ENCODE data around the gene RFC2. TPM values are rescaled to one million over a fixed set of nuclear protein-coding genes. Genes with fewer than 3 reads are reported as not detected.

RFC2 gene
- total RNA-seq: 11.3 TPM

GRCh38 chr7:74254129-74254857 is at the start of gene RFC2:
Gene RFC2 (minus strand): TSS chr7:74254399. CDS start chr7:74254383, 16 bp downstream.
- Histone ChIP-seq H3K27me3 (ENCODE audit: insufficient read depth, low read length) (no peaks in the 10 kb centered on the region), H3K9me3 (ENCODE audit: low read depth, low read length) (no peaks in the 10 kb centered on the region), H3K4me1 (ENCODE audit: insufficient read depth, low read length) (peaks cover 34% of the 10 kb centered on the region), H3K4me3 (ENCODE audit: low read length) (peak within 1 kb of the TSS; percentile 81)

GRCh38 chr7:74302745-74303221 is 48.6 kb upstream of the RFC2 start:
- no peak overlapping the region for H3K4me3 ChIP-seq (ENCODE audit: low read length)
- peaks cover 18% of the 10 kb centered on the region for H3K4me1 ChIP-seq (ENCODE audit: insufficient read depth, low read length)
- no peaks in the 10 kb centered on the region for H3K9me3 ChIP-seq (ENCODE audit: low read depth, low read length)
- no peaks in the 10 kb centered on the region for H3K27me3 ChIP-seq (ENCODE audit: insufficient read depth, low read length)

- Histone ChIP-seq H3K4me3 (ENCODE audit: low read length) (no peak overlapping the region), H3K9me3 (ENCODE audit: low read depth, low read length) (no peaks in the 10 kb centered on the region), H3K27me3 (ENCODE audit: insufficient read depth, low read length) (no peaks in the 10 kb centered on the region), H3K4me1 (ENCODE audit: insufficient read depth, low read length) (peaks cover 5% of the 10 kb centered on the region)
Observed at GRCh38 chr7:74300926-74301325, 46.7 kb upstream of the RFC2 start.

- Histone ChIP-seq H3K4me3 (ENCODE audit: low read length) (no peak overlapping the region), H3K27me3 (ENCODE audit: insufficient read depth, low read length) (no peaks in the 10 kb centered on the region), H3K9me3 (ENCODE audit: low read depth, low read length) (no peaks in the 10 kb centered on the region), H3K4me1 (ENCODE audit: insufficient read depth, low read length) (peaks cover 4% of the 10 kb centered on the region)
Observed at GRCh38 chr7:74299401-74299800, 45.2 kb upstream of the RFC2 start.

DNA sequence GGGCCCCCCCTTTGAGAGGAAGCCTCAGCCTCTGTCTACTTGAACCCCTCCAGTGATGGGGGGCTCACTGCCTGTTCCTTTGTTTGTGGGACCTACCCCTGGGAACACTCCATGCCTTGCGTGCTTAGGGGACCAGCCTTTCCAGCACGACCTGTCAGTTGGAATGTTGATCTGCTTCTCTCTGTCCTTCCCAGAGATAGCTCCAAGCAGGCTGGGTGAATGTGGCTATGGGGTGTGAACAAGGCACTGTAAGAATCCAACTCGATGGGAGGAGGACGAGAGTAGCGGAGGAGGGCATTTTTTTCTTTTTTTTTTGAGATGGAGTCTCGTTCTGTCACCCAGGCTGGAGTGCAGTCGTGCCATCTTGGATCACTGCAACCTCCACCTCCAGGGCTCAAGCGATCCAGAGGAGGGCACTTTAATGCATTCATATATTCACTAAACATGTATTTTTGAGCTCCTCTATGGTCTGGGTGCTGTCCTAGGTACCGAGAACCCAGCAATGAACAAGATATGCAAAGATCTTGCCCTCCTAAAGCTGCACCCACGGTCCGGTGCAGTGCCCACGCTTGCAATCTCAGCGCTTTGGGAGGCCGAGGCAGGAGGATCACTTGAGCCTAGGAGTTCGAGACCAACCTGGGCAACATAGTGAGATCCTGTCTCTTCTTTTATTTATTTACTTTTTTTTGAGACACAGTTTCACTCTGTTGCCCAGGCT is 43.5 kb upstream of the RFC2 start:
- H3K9me3 ChIP-seq (ENCODE audit: low read depth, low read length): no peaks in the 10 kb centered on the region
- no peak overlapping the region for H3K4me3 ChIP-seq (ENCODE audit: low read length)
- no peaks in the 10 kb centered on the region for H3K27me3 ChIP-seq (ENCODE audit: insufficient read depth, low read length)
- H3K4me1 ChIP-seq (ENCODE audit: insufficient read depth, low read length): peaks cover 4% of the 10 kb centered on the region

DNA sequence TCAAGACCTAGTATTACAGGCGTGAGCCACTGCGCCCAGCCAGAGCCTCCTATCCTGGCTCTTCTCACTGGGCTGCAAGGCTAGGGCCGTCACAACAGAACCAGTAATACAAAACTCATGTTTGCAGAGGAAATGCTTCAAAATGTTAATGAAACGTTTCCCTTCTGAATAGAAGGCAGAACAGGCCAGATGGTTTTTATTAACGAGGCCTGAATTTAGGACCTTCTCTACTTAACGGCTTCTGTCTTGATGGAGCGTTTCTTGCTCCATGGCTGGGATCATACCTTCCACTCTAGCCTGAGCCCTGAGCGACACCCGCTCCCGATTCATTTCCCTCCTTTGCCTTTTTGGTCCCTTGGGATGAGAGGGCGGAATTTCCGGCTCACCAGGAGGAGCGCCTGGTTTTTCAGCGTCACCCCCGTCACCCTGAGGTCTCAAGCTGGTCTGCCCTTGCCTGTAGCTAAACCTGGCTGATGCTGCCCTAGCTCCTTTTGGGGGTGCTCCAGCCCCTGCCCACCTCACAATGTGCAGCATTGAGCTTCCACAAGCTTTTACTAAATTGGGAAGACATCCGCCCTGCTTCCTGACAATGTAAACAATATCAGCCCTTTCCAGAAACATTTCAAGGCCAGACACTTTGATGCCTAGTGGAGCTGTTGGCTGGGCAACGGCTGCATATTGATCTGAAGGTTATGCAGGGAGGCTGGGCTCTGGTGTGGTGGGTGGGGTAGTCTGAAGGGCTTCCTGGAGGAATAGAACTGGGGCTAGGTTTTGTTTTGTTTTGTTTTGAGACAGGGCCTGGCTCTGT is 40.2 kb upstream of the RFC2 start:
- H3K27me3 ChIP-seq (ENCODE audit: insufficient read depth, low read length): no peaks in the 10 kb centered on the region
- H3K4me3 ChIP-seq (ENCODE audit: low read length): no peak overlapping the region
- H3K4me1 ChIP-seq (ENCODE audit: insufficient read depth, low read length): peaks cover 16% of the 10 kb centered on the region
- no peaks in the 10 kb centered on the region for H3K9me3 ChIP-seq (ENCODE audit: low read depth, low read length)

- no peak overlapping the region for H3K4me3 ChIP-seq (ENCODE audit: low read length)
- H3K9me3 ChIP-seq (ENCODE audit: low read depth, low read length): no peaks in the 10 kb centered on the region
- H3K4me1 ChIP-seq (ENCODE audit: insufficient read depth, low read length): peaks cover 17% of the 10 kb centered on the region
- H3K27me3 ChIP-seq (ENCODE audit: insufficient read depth, low read length): no peaks in the 10 kb centered on the region
Observed at GRCh38 chr7:74293577-74293908, 39.3 kb upstream of the RFC2 start.

- Histone ChIP-seq H3K4me1 (ENCODE audit: insufficient read depth, low read length) (peaks cover 22% of the 10 kb centered on the region), H3K9me3 (ENCODE audit: low read depth, low read length) (no peaks in the 10 kb centered on the region), H3K4me3 (ENCODE audit: low read length) (no peak overlapping the region), H3K27me3 (ENCODE audit: insufficient read depth, low read length) (no peaks in the 10 kb centered on the region)
Observed at GRCh38 chr7:74292757-74293576, 38.8 kb upstream of the RFC2 start.

GRCh38 chr7:74291535-74291934 is 37.3 kb upstream of the RFC2 start:
- peaks cover 25% of the 10 kb centered on the region for H3K4me1 ChIP-seq (ENCODE audit: insufficient read depth, low read length)
- H3K4me3 ChIP-seq (ENCODE audit: low read length): no peak overlapping the region

GRCh38 chr7:74290981-74291441 is 36.8 kb upstream of the RFC2 start:
- Histone ChIP-seq H3K4me3 (ENCODE audit: low read length) (no peak overlapping the region), H3K9me3 (ENCODE audit: low read depth, low read length) (no peaks in the 10 kb centered on the region), H3K4me1 (ENCODE audit: insufficient read depth, low read length) (peaks cover 25% of the 10 kb centered on the region), H3K27me3 (ENCODE audit: insufficient read depth, low read length) (no peaks in the 10 kb centered on the region)

More at GRCh38 chr7:74291535-74291934, 37.3 kb upstream of the RFC2 start:
- Histone ChIP-seq H3K9me3 (ENCODE audit: low read depth, low read length) (no peaks in the 10 kb centered on the region), H3K27me3 (ENCODE audit: insufficient read depth, low read length) (no peaks in the 10 kb centered on the region)

DNA sequence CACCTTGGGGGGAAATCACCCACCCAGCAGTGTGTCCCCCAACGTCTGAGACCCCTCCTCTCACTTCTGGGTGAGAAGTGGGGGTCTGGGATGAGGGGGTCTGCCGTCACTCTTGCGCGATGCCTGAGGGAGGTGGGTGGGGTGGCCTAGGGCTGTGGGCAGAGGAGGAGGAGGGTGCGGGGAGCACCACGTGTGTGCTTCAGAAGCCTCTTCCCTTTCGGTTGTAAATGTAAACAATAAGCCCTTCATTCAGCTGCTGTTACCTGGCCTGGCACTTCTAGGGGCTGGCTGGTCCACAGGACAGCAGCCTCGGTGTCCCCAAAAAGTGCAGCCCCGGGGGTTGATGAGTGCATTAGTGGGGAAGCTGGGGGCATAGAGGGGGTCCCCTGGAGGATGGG is 36.4 kb upstream of the RFC2 start:
- Histone ChIP-seq H3K27me3 (ENCODE audit: insufficient read depth, low read length) (no peaks in the 10 kb centered on the region), H3K9me3 (ENCODE audit: low read depth, low read length) (no peaks in the 10 kb centered on the region), H3K4me1 (ENCODE audit: insufficient read depth, low read length) (peaks cover 25% of the 10 kb centered on the region), H3K4me3 (ENCODE audit: low read length) (peak overlapping the region; percentile 50)

- no peaks in the 10 kb centered on the region for H3K27me3 ChIP-seq (ENCODE audit: insufficient read depth, low read length)
- peaks cover 27% of the 10 kb centered on the region for H3K4me1 ChIP-seq (ENCODE audit: insufficient read depth, low read length)
- no peaks in the 10 kb centered on the region for H3K9me3 ChIP-seq (ENCODE audit: low read depth, low read length)
- peak overlapping the region; percentile 50 for H3K4me3 ChIP-seq (ENCODE audit: low read length)
Observed at GRCh38 chr7:74289659-74290552, 35.7 kb upstream of the RFC2 start.

DNA sequence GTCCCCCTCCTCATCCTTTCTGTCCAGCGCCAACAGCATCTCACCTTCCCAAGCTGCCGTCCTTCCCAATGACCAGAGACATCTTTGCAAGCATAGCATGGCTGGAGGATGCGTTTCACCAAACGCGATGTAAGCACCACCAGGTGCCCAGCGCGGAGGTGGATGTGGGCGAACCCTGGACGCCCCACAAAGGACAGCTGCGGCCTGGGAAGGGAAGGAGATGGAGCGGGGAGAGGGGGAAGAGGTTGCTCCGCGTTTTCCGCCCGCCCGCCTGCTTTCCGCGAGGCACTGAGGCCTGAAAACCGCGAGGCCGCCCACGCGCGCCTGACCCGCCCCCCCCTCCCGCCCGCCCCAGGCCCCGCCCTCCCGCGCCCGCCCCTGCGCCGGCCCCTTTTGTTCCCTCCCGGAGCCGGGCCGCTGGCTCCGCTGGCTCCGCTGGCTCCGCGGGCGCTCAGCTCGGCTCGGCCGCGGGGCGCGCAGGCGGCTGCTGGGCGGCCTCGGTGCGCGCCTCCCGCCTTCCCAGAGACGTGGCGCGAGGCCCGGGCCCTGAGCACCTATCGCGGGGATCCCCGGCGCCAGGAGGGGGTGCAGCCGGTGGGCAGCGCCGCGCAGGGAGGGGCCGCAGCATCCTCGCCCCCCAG is 34.9 kb upstream of the RFC2 start, which contains the start of gene CLIP2:
Gene CLIP2, plus strand, starts transcription at position 390 of the 641 bp plus-strand sequence. CDS start 28,140 bp downstream, outside the sequence.
- Histone ChIP-seq H3K4me1 (ENCODE audit: insufficient read depth, low read length) (peaks cover 31% of the 10 kb centered on the region), H3K27me3 (ENCODE audit: insufficient read depth, low read length) (no peaks in the 10 kb centered on the region), H3K4me3 (ENCODE audit: low read length) (peak within 1 kb of the TSS; percentile 50), H3K9me3 (ENCODE audit: low read depth, low read length) (no peaks in the 10 kb centered on the region)

Data from mononuclear cell (primary cell).